ENCODE results near the gene SLC26A5.

The SLC26A5 gene

DNA sequence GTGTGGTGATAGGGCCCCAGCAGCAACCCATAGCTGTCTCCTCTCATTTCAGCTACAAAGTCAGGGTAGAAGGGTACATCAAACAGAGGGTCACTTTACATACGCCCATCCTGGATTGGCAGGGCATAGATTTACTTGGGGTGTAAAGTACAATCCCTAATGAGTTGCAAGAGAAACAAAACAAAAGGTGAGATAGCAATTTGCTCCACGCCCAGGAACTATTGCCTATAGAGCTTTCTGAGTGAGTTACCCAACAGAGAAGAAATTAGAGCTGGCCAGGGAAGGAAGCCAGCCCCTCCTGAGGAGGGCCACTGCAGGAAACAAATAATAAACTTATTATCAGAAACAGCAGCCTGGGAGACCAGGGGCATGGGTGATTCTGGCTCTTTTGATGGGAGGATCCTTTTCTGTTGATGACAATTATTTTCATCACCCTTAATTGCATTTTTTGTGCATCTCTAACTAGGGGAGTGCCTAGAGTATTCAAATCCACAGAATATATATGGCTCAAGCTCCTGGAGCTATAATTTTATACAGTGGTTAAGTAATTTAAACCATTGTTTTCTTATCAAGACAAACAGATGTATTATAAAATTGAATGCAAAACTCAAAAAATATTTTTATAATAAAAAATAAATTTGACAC lies 47.4 kb downstream of the SLC26A5 start:
- TF ChIP-seq ZFX (IDR thresholded peaks at IDR 0.05; ENCODE audit: borderline replicate concordance), result no peak
- TF ChIP-seq, protein P1, sequence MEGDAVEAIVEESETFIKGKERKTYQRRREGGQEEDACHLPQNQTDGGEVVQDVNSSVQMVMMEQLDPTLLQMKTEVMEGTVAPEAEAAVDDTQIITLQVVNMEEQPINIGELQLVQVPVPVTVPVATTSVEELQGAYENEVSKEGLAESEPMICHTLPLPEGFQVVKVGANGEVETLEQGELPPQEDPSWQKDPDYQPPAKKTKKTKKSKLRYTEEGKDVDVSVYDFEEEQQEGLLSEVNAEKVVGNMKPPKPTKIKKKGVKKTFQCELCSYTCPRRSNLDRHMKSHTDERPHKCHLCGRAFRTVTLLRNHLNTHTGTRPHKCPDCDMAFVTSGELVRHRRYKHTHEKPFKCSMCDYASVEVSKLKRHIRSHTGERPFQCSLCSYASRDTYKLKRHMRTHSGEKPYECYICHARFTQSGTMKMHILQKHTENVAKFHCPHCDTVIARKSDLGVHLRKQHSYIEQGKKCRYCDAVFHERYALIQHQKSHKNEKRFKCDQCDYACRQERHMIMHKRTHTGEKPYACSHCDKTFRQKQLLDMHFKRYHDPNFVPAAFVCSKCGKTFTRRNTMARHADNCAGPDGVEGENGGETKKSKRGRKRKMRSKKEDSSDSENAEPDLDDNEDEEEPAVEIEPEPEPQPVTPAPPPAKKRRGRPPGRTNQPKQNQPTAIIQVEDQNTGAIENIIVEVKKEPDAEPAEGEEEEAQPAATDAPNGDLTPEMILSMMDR (IDR thresholded peaks at IDR 0.05), result no peak
- H3K27ac ChIP-seq, result no peak overlapping the region

GRCh38 chr7:103396471-103396870 lies 49.5 kb downstream of the SLC26A5 start:
- H3K27ac ChIP-seq, result no peak overlapping the region
- TF ChIP-seq, protein P1 (IDR thresholded peaks at IDR 0.05), result no peak
- TF ChIP-seq ZFX (IDR thresholded peaks at IDR 0.05; ENCODE audit: borderline replicate concordance), result no peak

- no peak overlapping the region for H3K27ac ChIP-seq
- TF ChIP-seq, protein P1 (IDR thresholded peaks at IDR 0.05), result no peak
- no peak for TF ChIP-seq ZFX (IDR thresholded peaks at IDR 0.05; ENCODE audit: borderline replicate concordance)
These were observed 50.9 kb downstream of the SLC26A5 start for GRCh38 chr7:103395071-103395470.

DNA sequence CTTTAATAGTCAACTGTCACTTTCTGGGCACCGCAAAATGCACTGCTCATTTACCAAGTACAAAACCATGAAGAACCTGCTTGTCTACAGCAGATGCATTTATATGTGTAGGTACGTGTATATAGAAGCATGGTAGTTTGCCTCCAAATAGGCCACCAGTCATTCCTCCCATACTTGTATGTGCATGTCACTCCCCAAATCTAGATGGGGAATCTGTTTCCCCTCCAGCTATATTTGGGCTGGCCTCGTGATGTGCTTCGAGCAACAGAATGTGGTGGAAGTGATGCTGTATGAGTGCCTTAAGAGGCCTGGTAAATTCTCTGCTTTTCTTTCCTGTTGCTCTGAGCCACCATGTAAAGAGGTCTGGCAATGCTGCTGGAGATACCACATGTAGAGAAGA lies 51.4 kb downstream of the SLC26A5 start:
- H3K27ac ChIP-seq, result no peak overlapping the region
- TF ChIP-seq ZFX (IDR thresholded peaks at IDR 0.05; ENCODE audit: borderline replicate concordance), result no peak
- TF ChIP-seq, protein P1 (IDR thresholded peaks at IDR 0.05), result no peak

GRCh38 chr7:103391976-103392375 lies 54.0 kb downstream of the SLC26A5 start:
- TF ChIP-seq ZFX (IDR thresholded peaks at IDR 0.05; ENCODE audit: borderline replicate concordance), result no peak
- TF ChIP-seq, protein P1 (IDR thresholded peaks at IDR 0.05), result no peak
- H3K27ac ChIP-seq, result no peak overlapping the region

DNA sequence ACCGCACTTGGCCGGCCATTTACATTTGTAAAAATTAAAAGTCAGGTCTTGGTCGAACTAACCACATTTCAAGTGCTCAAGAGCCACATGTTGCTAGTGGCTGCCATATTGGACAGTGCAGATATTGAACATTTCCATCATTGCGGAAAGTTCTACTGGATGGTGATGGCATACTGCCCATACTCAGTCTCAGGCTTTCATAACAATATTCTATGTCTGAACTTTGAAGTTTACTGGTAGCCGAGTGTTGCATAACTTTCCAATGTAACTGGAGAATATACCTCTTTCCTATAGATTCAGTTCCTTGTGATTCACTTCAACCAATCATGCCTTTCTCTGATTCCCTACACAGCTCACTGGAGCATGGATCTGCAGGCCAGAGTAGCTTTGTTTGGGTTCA lies 54.9 kb downstream of the SLC26A5 start:
- TF ChIP-seq ZFX (IDR thresholded peaks at IDR 0.05; ENCODE audit: borderline replicate concordance), result no peak
- TF ChIP-seq, protein P1 (IDR thresholded peaks at IDR 0.05), result no peak
- no peak overlapping the region for H3K27ac ChIP-seq

DNA sequence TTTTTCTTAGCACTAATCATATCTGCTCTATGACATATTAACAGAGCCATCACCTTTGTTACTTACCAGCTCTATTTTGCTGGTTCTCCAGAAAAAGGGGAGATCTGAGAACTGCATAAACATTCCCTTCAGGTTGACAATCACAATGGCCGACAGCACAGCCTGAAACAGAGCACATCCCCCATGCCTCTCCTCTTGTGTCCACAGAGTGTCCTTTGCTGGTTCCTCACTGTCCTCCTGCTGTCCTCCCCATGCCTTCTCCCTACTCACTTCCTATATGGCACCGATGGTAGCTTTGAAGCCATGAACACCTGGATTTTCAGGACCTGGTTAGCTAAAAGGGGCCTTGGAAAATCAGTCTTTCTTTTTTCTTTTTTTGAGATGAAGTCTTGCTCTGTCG lies 56.7 kb downstream of the SLC26A5 start:
- no peak overlapping the region for H3K27ac ChIP-seq
- TF ChIP-seq, protein P1 (IDR thresholded peaks at IDR 0.05), result no peak
- no peak for TF ChIP-seq ZFX (IDR thresholded peaks at IDR 0.05; ENCODE audit: borderline replicate concordance)

Data from 22Rv1 (cell line).